Activated CD8-positive, alpha-beta memory T cell treated with anti-CD3 and anti-CD28 coated beads, Interleukin-2, amount 50 U/mL, for 24 hours (primary cell): ENCODE measurements around the gene DOHH.

ENCODE experiments used
- DNase-seq: peaks from one replicate; pipeline ENCODE4 v3.0.0-alpha.2; 2020; ENCODE audit errors: extremely low read depth

Gene DOHH

DNA sequence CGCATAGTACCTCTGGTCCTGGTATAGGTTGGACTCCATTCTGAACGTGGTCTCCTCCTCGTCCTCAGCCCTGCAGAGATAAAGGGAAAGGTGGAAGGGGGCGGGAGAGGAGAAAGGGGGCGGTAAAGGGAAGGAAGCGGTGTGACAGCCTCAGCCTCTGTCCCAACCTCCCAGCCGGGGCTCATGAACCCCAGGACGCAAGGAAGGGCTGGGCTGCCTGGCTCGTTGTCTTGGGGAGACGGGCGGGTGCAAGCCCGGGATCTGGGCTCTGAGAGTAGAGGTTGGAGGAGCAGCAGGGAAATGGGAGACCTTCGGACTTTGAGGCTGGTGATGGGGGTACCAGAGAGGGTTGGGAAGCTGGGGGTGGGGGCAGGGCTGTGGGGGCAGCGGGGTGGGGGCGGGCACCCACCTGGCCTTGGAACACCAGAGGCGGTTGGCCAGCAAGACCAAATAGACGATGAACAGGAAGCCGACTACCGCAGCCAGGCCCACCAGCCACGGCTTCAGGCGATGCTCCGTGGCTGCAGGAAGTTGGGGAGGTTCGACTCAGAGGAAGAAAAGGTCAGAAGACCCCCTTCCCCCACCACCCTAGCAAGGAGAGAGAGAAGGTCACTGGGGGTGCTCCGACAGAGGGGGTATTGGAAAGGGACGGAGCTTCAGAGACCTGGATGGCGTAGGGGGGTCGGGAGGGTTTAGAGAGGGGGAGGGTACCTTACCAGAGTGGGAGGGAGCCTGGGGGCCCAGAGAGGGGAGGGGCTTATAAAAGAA, 21.9 kb downstream of the DOHH start:
- DNase-seq = no peak

DNA sequence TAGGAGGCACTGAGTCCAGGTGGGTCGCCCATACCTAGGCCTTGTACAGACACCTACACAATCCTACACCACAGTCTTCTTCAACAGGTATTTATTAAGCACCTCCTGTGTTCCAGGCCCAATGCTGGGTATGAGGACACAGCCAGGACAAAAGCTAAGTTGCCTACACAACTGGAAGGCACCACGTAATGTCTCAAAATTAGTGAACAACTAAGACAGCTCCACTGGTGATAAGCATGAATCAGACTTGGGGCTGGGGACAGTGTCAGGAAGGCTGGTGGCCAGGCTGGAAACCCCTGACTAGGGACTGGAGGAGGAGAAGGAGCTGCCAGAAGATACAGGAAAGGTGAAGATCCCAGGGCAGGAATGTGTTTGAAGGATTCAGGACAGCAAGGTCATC, 22.5 kb downstream of the DOHH start:
- DNase-seq = no peak

DNA sequence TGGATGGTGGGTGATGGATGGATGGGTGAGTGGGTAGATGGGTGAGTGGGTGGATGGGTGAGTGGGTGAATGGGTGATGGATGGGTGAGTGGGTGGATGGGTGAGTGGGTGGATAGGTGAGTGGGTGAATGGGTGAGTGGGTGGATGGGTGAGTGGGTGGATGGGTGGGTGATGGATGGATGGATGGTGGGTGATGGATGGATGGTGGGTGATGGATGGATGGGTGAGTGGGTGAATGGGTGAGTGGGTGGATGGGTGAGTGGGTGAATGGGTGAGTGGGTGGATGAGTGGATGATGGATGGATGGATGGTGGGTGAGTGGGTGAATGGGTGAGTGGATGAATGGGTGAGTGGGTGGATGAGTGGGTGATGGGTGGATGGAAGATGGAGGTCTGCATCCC, 23.0 kb downstream of the DOHH start:
- DNase-seq = no peak

DNA sequence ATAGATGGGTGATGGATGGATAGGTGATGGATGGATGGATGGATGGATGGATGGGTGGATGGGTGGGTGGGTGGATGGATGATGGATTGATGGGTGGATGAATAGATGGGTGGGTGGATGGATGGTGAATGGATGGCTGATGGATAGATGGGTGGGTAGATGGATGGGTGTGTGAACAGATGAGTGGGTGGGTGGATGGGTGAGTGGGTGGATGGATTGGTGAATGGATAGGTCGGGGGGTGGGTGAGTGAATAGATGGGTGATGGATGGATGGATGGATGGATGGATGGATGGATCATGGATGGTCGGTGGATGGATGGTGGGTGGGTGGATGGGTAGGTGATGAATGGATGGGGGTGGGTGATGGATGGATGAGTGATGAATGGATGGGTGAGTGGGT, 23.6 kb downstream of the DOHH start:
- no peak for DNase-seq

DNA sequence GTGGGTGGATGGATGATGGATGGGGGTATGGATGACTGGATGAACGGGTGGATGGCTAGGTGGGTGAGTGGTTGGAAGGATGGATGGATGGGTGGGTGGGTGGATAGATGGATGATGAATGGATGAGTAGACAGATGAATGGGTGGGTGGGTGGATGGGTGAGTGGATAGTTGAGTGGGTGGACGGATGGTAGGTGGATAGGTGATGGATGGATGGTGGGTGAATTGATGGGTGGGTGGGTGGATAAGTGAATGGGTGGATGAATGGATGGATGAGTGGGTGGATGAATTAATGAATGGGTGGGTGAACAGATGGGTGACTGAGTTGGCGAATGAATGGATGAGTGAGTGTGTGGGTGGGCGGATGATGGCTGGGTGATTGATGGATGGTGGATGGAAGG, 25.0 kb downstream of the DOHH start:
- no peak for DNase-seq

DNA sequence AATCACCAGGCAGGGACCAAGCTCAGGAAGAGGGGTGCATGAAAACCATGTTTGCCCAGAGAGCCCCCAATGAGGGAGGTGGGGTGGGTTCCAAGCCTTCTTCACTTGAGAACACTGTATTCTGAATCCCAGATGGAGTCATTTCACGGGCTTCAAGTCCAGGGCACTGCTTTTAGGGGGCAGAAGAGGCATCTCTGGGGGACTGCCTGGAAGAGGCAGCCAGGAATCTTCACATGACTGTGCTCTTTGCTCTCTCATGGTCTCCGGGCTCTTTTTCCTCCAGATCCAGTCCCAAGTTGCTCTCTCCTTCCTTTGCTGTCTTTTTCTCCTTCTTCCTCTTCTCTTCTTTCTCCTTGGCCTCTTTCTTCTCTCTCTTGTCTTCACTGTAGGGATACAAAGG, 25.9 kb downstream of the DOHH start:
- no peak for DNase-seq

DNA sequence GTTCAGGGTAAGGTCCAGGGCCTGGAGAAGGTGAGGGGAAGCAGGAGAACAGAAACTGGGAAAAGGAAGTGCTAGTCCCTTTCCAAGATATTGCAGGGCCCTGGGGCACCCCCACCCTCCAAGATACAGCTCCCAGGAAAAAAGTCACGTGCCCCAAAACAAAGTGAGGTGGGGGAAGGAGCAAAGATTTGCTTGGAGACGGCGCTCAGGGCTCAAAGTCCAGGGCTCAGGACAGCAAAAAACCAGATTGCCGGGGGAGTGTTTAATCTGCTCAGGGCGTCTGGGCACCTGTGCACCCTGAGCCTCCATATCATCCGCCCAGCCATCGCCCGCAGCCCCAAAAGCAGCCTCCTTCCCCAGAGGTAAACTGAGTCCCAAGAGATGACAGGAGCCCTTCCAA, 26.5 kb downstream of the DOHH start:
- no peak for DNase-seq

DNA sequence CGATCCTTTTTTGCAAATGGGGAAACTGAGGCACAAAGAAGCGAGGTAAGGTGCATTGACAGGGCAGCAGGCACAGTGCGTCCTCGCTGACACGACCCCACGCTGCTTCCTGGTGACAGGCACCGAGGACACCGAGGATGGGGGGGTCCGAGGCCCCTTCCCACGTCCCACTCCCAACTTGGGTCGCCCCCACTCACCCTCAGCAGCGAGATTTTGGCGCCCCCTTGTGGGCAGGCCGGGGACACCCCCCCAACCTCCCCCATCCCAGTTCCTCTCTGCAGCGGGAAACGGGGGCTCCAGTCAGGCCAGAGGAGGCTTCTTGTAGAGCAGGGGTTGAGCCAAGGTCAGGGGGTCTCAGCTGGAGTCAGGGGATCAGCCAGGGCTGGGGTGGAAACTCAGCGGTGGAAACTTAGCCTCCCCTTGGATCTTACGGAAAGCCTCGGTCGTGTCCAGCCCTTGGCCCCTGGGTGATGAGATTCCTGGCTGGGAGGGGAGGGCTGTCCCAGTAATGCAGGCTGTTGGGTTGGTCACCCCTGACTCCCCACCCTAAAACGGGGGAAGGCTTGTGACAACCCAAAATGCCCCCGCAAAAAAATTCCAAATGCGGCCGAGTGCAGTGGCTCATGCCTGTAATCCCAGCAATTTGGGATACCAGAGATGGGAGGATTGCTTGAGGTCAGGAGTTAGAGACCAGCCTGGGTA, 28.4 kb downstream of the DOHH start:
- no peak for DNase-seq

DNA sequence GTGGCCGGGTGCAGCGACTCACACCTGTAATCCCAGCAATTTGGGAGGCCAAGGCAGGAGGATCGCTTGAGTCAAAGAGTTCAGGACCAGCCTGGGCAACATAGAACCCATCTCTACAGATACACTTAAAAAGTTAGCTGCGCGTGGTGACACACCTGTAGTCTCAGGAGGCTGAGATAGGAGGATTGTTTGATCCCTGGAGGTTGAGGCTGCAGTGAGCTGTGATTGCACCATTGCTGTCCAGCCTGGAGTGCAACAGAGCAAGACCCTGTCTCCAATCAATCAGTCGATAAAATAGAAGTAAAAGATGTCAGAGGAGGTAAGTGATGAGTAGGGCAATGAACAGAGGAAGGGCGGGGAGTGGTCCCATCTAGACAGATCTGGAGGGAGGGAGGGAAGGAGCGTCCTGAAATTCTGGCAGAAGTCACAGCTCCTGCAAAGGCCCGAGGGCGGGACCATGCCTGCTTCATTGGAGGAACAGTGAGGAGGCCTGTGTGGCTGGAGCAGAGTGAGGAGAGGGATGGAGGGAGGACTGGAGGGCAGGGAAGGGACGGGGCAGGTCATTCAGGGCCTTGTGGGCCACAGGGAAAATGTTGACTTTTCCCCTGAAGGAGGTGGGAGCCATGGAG, 29.9 kb downstream of the DOHH start:
- no peak for DNase-seq

DNA sequence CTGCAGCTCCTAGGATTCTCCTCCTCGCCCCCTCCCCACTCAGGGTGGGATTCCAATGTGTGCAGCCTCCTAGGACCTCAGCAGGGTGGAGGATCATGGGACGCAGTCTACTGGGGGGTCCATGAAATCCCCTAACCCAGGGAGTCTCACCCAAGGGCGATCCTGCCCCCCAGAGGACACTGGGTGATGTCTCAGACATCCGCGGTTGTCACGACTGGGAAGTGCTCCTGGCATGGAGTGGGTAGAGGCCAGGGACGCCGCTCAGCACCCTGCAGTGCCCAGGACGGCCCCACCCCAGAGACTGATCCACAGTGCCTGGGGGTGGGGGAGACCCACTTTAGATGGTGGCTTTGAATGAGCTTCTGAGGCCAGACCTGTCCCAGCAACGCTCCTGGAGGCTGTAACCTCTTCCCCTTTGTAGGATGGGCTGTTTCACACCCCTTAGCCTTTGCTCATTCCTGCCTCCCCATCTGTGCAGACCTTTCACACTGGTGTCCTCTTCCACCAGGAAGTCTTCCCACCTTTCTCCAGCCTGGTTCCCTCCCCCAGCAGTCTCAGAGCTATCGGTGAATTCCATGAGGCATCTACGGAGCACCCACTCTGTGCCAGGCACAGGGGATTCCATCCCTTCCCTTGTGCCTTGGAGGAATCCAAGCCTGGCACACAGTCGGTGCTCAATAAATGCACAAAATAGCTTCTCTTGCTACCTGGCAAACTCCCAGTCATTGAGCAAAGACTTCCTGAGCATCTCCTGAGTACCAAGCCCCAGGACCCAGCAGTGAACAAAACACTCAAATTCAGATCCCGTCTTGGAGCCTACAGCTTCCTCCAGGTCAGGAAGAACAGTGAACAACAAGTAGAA, 30.6 kb downstream of the DOHH start:
- no peak for DNase-seq

DNA sequence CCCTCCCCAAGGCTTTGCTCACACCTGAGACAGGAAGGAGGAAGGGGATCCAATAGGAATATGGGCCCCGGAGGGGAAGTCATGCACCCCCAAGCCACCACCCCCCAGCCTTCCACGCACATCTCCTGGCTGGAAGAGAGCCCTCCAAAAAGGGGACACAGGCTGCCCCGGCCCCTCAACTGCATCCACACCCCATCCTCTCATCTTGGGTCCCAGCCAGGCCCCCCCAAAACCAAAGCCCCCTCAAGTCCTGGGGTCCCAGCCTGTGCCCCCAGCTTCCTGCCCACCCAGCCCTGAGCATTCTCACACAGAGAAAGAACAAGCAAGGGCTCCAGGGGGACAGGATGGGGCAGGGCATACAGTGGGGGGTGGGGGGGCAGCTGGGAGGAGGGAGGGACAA, 32.3 kb downstream of the DOHH start:
- DNase-seq = no peak

DNA sequence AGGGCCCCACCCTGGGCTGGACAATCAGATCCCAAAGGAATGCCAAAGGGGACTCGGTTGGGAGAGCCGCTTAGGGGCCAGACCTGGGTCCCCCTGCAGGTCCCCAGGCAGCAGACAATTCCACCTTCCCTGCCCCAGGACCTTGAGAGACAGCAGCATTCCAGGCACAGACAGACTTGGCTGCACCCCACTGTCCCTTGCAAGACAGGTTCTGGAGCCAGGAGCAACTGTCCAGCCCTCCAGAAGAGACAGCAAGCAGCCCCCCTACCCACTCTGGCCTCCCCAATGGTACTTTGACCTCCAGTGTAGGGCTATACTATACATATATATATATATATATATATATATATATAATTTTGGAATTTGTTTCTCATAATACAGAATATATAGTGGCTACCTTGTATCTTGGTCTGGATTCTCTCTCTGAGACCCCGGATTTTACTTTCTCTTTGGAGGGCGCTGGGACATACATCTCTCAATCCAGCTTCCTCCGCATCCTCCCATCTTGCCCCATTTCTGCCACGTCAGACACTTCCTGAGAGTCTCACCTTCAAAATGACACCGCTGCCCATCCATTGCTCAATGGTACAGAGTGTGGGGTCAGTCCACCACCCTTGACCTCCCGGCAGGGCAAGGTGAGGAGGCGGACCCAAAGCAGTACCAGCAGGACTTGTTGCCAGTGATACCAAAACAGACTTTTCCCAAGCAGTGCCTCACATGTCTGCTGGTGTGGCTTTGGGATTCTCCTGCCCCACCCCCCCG, 32.9 kb downstream of the DOHH start:
- no peak for DNase-seq

DNA sequence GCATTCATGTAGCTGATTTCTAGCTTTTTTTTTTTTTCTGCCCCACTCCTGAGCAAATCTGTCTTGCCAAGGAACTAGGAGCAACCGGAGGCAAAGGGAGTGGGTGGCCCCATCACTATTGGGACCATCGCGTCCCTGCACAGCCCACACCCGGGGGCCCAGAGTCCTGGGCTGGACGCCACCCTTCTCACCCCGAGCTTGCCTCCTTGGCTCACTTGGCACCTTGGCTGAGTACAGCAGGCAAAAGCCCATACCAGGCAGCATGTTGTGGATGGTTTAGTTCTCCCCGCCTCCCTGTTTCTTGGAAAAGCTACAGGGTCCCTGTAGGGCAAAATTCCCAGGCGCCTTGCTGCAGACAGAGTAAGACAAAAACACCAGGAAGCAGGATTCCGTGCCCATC, 33.8 kb downstream of the DOHH start:
- no peak for DNase-seq

DNA sequence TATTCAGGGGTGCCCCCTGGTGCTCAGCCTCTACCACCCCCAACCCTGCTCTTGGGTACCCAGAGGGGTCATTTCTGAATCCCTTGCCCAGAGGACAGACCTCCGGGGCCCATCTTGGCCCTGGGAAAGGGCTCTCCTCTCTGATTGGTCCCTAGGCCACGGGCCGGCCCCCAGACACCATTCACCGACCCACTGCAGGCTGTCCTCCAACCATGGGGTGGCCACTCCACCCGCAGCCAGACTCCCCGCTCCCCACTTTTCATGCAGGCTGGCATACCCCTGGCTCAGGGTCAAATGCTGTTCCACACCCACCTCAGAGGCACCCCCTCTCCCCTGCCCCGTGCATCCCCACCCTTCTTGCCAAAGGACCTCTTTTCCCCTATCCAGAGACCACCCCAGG, 34.9 kb downstream of the DOHH start:
- no peak for DNase-seq

DNA sequence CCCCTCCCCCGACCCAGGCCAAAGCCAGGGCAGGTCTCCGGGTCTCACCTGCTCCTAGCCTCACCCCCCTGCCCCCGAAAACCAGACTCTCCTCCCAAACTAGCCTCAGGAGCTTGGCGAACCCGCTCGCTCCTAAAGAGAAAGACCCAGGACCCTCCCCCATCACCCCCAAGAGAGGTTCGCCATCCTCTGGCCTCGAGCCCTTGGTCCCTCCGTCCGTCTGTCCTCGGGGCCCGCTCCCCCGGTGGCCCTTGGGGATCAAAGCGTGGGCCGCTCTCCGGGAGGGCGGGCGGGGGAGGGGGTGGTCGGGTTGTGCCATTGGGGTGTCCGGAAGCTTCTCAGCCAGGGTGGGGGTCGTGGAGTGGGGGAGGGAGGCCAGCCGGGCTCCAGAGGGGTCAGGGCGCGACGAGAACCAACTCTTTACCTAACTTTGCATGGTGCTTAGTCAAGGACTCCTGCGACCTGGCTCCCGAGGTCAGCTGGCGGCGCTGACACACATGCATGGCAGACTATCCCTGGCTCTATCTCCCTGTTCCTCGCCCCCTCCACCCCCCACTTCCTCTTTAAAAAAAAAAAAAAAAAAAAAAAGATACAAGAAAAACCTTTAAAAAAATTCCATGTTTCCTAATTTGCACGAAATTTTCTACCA, 35.8 kb downstream of the DOHH start:
- no peak for DNase-seq

DNA sequence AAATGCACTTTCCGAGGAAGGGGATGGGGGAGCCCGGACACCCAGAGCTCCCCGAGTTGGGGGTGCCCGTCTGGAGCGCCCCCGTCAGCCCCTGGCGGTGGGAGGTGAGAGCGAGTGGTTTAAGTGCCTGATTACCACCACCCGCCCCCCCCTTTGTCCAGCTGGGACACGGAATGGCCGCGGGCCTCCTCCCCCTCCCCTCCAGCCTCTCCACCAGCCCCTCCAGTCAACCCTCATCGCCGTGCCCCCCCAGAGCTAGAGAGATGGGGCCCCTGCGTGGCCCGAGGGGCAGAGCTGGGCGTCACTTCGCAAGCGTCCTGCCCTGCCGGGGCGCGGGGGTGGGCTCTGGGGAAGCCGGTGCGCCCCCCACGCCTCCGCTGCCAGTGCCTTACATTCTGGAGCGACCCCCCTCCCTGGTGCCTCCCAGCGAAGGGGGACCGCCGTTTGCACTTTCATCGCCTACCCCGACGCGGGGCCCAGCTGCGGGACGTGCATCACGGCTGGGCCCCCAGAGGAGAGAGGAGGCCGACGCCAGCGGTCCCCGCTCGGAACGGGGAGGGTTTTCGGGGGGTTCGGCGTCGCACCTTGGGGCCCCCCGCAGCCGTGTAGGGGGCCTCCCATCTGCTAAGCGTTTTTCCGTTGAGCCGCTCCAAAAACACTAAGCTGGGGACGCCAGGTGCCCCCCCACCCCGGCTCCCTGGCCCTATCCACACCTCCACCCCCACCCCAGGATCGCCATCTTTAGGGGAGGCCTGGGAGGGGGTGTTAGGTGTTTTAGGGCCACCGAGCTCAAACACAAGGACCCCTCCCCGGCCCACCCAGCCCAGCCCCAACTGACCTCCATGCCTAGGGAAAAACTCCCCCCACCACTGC, 36.5 kb downstream of the DOHH start:
- no peak for DNase-seq

DNA sequence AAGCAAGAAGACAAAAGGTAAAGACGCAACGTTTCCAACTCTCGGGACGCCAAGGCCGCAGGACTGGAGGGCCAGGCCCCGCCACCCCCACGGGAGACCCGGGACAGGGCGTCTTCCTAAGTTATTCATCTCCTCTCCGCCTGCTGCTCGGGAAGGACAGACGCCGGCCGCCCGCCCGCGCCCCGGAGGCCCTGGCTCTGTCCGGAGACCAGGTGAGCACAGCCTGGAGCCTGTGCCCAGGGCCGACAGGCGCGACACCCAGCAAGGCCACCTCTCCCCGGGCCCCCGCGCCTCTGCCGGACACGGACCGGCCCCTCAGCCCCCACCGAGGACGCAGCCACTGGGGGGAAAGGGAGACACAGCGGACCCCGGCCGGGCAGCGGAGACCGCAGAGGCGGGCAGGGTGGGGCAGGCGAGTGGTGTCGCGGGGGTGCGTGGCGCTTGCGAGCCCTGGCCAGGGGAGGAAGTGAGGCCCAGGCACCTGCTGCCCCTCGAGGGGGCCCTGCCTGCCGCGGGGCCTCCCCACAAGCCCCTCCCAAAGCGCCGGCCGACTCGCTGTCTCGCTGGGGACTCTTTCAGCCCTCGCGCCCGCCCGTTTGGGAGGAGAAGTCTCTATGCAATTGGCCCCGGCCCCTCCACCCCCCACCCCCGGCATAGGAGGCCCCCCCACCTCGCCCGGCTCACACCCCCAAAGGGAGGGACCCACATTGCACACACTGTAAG, 37.3 kb downstream of the DOHH start:
- no peak for DNase-seq

DNA sequence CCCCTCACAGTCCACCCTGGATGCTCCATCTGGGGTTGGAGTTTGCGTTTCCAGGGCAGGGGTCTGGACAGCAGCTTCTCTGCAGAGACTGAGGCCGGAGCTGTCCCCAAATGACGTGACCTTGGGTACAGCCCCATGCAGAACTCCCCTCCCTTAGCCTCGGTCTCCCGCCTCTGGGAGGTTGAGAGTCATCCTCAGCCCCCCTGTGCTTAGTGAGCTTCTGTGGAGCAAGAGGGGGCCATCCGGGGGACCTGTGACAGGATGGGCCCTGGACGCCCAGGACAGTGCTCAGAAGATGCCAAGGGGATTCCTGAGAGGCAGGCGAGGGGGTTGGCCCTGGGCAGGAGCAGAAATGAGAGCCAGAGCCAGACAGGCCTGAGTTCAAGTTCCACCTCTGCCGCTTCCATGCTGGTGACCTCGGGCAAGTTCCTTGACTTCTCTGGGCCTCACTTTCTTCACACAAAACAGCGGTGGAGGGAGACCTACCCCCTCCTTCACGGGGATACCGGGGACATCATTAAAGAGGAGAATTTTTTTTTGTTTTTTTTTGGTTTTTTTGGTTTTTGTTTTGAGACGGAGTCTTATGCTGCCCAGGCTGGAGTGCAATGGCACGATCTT, 40.4 kb downstream of the DOHH start:
- no peak for DNase-seq
